ENCODE data around the gene CNTNAP2.
A peak's percentile ranks its signal among the peaks of the same experiment; 100 is the strongest.
"Not testable (repeated sequence)": the region's sequence is repeated elsewhere in the genome, so short reads cannot be mapped to it uniquely, and the experiment has no call there.

The CNTNAP2 gene

GRCh38 chr7:146172112-146172511 is 55.5 kb downstream of the CNTNAP2 start:
- no peak for DNase-seq

DNA sequence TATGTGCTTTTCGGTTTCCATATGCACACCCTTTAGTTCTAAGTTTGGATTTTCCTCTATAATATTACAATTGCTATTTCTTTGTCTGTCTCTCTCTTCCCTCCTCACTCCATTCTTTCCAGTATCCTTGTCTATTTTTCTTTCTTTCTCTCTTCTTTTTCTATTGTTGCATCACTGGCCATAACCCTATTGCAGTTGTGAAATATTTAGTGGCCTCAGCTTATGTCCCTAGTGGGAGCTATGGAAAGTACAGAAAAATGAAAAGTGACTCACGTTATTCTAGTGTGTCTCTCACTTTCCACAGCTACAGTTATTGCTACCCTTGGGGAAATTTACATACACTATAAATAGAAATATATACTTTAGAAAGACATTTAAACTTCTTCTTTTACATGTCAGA is 59.1 kb downstream of the CNTNAP2 start:
- DNase-seq, result peak; percentile 41

- DNase-seq, result no peak
Measured at GRCh38 chr7:146176860-146177259, 60.3 kb downstream of the CNTNAP2 start.

GRCh38 chr7:146177301-146177700 is 60.7 kb downstream of the CNTNAP2 start:
- no peak for DNase-seq

- peak; percentile 44 for DNase-seq
Measured at GRCh38 chr7:146185844-146186243, 69.2 kb downstream of the CNTNAP2 start.

- not testable (repeated sequence) for DNase-seq
Measured at GRCh38 chr7:146191428-146191827, 74.8 kb downstream of the CNTNAP2 start.

- DNase-seq, result no peak
Measured at GRCh38 chr7:146201945-146202344, 85.3 kb downstream of the CNTNAP2 start.

DNA sequence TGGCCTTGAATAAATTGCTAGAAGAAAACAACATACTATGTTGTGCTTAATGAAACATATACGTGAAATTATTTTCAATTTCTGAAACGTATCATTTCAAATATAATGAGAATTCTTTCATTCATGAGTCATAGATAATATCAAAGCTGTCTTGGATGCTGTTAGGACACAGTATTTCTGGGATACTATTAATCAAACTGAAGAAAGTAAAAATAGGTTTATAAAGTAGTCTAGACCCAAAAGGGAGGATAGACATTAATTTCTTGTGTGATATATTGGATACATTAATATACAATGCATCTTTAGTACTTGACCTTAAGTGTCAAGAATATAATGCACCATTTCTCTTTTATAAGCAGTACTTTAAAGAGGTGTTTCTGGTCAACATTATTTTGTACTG is 89.7 kb downstream of the CNTNAP2 start:
- no peak for DNase-seq

GRCh38 chr7:146208492-146208891 is 91.9 kb downstream of the CNTNAP2 start:
- no peak for DNase-seq

- DNase-seq, result no peak
Measured at GRCh38 chr7:146214842-146215241, 98.2 kb downstream of the CNTNAP2 start.

DNA sequence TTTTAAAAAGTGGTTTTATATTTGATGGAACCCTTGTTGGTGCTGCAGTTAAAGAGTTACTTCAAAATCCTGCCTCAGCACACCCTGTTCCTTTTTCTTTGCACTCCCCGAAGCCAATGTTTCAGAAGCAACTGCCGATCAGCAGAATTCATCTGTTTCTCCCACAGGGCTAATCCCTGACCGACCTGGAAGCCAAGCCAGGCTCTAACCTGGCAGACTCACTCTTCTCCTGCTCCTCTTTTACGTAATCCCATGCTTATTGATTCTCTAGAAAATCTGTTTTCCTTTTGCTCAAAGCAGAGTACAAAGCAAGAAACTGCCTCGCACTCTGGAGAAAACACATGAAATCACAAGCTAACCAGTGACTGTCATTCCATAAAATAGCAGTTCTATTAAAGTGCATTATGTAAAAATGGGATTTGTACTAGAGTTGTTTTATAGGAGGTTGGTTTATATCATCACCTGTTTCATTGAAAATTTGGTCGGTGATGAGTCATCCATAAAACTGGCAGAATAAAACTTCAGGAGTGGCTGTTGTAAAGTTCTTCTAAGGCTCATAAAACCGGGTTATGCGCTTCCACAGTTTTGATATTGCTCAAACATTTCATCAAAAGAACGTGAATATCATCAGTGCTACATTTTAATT is 99.9 kb downstream of the CNTNAP2 start:
- DNase-seq, result peak; percentile 4

- DNase-seq, result no peak
Measured at GRCh38 chr7:146223851-146224250, 107.2 kb downstream of the CNTNAP2 start.

GRCh38 chr7:146232604-146233003 is 116.0 kb downstream of the CNTNAP2 start:
- DNase-seq, result no peak

GRCh38 chr7:146235195-146235594 is 118.6 kb downstream of the CNTNAP2 start:
- no peak for DNase-seq

DNA sequence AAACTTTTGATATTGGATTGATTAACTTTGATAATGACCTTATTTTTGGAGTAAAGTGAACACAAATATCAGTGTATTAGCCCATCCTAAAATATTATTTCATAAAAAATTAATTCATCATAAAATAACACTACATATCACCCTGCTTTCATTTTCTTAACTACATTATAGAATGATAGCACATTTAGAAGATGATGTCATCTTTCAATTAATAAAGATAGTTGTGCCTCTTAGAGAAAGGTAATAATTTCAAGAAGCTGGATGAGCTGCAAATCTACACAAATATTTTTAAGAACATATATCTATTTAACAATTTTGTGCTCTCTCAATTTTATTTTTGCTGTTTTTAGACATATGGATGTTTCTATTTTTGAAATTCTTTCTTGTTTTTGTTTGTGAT is 126.1 kb downstream of the CNTNAP2 start:
- DNase-seq, result no peak

DNA sequence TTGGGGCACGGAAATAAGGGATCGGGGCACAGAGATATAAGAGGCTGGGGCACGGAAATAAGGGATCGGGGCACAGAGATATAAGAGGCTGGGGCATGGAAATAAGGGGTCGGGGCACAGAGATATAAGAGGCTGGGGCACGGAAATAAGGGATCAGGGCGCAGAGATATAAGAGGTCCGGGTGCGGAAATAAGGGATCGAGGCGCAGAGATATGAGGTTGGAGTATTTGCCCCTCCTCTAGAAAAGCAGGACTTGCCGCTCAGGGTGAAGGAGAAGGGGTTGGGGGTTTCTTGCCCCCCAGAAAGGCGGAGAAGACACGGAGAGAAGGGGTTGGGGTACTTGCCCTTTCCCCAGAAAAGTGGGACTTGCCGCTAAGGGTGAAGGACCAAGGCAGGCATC is 131.4 kb downstream of the CNTNAP2 start:
- not testable (repeated sequence) for DNase-seq

DNA sequence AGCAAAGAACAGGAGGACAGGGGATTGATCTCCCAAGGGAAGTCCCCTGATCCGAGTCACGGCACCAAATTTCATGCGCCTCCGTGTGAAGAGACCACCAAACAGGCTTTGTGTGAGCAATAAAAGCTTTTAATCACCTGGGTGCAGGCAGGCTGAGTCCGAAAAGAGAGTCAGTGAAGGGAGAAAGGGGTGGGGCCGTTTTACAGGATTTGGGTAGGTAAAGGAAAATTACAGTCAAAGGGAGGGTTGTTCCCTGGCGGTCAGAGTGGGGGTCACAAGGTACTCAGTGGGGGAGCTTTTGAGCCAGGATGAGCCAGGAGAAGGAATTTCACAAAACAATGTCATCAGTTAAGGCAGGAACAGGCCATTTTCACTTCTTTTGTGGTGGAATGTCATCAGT is 132.1 kb downstream of the CNTNAP2 start:
- DNase-seq, result not testable (repeated sequence)

GRCh38 chr7:146249272-146249671 is 132.7 kb downstream of the CNTNAP2 start:
- peak; percentile 5 for DNase-seq

DNA sequence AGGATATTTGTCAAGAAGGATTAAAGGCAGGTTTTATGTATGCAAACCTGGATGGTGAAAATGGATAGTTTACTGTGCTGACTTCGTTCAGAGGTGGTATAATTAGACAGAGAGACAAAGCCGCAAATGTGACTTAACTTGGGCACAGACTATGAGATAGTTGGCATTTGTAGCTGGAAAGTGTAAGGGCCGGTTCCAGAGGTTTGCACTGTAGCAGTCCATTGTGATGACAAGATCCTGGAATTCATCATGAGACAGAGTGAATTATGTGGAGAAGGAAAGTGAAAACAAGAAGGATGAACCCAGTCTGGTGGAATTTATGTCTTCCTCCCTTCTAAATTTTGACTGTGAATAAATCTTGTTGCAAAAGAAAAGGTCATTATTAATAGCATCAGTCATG is 139.0 kb downstream of the CNTNAP2 start:
- no peak for DNase-seq

DNA sequence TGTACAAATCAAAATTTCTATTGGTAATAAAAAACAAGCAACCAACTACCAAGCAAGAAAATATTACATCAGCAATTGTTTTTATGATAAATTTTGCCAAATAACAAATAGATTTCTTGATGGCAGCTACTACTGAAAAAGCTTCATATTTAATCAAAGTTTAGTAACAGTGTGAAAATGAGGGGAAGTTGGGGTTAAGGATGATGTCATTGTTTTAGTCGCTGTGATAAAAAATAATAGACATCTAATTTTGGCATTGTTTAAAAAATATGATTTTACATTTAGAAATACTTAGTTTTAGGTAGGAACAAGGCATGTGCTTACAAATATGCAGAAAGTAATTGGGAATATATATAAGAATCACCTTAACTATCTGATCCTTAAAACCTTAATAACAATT is 145.9 kb downstream of the CNTNAP2 start:
- no peak for DNase-seq

GRCh38 chr7:146276888-146277287 is 160.3 kb downstream of the CNTNAP2 start:
- no peak for DNase-seq

DNA sequence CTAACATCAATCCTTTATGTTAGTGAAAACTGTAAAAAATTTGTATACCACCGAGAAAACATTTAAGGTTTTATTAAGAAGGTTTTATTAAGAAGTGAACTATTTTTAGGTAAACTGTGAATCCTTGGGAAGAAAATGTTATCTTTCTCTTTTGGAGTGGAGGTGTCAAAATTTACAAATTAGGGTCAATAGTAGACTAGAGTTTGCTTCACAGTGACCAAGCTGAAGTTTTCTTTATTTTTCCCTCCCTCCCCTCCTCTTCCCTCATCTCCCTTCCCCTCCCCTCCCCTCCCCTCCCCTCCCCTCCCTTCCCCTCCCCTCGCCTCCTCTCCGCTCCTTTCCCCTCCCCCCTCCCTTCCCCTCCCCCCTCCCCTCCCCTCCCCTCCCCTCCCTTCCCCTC is 168.8 kb downstream of the CNTNAP2 start:
- no peak for DNase-seq

DNA sequence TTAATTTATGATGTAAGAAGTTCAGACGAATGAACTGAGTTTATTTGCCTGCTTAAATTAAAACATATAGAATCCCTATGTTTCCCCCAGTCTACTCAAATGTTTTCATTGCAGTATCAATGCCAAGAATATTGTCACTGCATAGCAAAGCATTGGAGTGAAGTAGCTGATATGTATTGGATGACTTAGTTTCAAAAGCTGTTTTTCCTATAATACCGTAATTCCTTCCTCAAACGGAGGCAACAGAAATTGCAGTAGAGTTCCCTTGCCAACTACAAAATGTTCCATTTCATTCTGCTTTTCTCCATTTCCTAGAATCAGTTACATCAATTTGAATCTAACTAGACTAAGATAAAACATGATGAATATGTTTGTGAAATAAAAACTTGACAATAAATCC is 174.1 kb downstream of the CNTNAP2 start:
- DNase-seq, result no peak

DNA sequence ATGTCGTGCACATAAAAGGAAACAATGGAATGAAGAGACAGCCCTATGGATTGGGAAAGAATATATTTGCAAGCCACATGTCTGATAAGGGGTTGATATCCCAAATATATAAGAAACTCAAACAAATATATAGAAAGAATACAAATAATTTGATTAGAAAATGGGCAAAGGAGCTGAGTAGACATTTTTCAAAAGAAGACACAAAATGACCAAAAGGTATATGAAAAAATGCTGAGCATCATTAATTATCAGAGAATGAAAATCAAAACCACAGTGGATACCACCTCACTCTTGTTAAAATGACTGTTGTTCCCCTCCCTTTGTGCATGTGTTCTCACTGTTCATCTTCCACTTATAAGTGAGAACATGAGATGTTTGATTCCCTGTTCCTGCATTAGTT is 175.3 kb downstream of the CNTNAP2 start:
- DNase-seq, result no peak

GRCh38 chr7:146296028-146296427 is 179.4 kb downstream of the CNTNAP2 start:
- no peak for DNase-seq

GRCh38 chr7:146314962-146315361 is 198.4 kb downstream of the CNTNAP2 start:
- no peak for DNase-seq
